ENCODE measurements around the gene MGA. TPM values are rescaled to one million over a fixed set of nuclear protein-coding genes. Genes with fewer than 3 reads are reported as not detected.

Gene MGA
- total and polyA plus RNA-seq, 2 of the 8 experiments (the other 6 are each of a cell fraction or from before 2014, with no cell fraction given), result 7.6 to 53.2 TPM

DNA sequence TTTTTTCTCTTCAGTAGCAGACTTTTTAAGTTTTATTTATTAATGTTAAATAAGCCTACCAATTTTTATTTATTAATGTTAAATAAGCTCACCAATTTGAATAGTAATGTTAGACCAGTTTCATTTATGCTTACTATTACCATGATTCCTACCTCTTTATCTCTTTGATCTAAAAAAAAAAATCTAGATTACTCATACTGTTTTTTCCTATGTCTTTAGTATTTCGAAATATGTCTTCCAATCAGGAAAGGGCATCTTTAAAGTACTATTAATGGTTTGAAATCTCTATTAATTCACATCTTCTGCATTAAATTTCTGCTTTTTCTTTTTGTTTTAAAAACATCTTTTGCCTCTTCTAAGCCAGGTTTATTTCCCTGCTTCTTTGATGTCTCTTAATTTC lies 86.6 kb downstream of the MGA start (continued):
- no peak for TF ChIP-seq CBX5 (IDR thresholded peaks at IDR 0.05; ENCODE audit: low read depth, low read length)
- TF ChIP-seq EP300 (IDR thresholded peaks at IDR 0.05; ENCODE audit: borderline replicate concordance in 1 of 2, low read depth in 2 of 2, low read length in 2 of 2), result no peak
- TF ChIP-seq CTBP2 (IDR thresholded peaks at IDR 0.05; ENCODE audit: borderline replicate concordance, insufficient read depth, insufficient read length, low read length), result no peak
- TF ChIP-seq BACH1 (IDR thresholded peaks at IDR 0.05; ENCODE audit: low read length), result no peak
- TF ChIP-seq, protein P1, sequence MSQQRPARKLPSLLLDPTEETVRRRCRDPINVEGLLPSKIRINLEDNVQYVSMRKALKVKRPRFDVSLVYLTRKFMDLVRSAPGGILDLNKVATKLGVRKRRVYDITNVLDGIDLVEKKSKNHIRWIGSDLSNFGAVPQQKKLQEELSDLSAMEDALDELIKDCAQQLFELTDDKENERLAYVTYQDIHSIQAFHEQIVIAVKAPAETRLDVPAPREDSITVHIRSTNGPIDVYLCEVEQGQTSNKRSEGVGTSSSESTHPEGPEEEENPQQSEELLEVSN (IDR thresholded peaks at IDR 0.05), result no peak
- TF ChIP-seq, protein P2, sequence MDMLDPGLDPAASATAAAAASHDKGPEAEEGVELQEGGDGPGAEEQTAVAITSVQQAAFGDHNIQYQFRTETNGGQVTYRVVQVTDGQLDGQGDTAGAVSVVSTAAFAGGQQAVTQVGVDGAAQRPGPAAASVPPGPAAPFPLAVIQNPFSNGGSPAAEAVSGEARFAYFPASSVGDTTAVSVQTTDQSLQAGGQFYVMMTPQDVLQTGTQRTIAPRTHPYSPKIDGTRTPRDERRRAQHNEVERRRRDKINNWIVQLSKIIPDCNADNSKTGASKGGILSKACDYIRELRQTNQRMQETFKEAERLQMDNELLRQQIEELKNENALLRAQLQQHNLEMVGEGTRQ (IDR thresholded peaks at IDR 0.05; ENCODE audit: low read length), result no peak
- TF ChIP-seq CHD2 (IDR thresholded peaks at IDR 0.05; ENCODE audit: low read length), result no peak
- no peak for TF ChIP-seq CHD1 (IDR thresholded peaks at IDR 0.05; ENCODE audit: low read depth, low read length)

All from H1 (cell line).